HG02642 (cell line): Measurements from ENCODE around the gene OLIG1.

Source experiments
- ATAC-seq: cut with Tn5 transposase; IDR thresholded peaks from one replicate; pipeline ENCODE4 v1.9.1; 2021; ENCODE audit warnings: mild to moderate bottlenecking; ENCODE audit not compliant: unreplicated experiment, poor library complexity

Gene OLIG1

GRCh38 chr21:33059380-33059841 lies 10.5 kb upstream of the OLIG1 start:
- no peak for ATAC-seq

DNA sequence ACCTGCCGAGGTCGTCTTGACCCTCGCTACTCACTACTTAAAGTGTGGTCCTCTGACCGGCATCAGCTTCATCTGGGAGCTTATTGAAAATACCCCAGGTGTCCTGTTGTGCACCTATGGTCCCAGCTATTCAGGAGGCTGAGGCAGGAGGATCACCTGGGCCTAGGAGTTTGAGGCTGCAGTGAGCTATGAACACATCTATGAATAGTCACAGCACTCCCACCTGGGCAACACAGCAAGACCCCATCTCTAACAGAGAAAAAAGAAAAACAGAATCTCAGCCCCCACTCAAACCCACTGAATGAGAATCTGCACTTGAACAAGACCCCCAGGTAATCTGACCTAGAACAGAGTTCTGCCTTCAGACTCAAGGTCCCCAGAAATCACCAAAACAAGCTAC lies 8.7 kb upstream of the OLIG1 start:
- ATAC-seq, result no peak

GRCh38 chr21:33063375-33063883 lies 6.5 kb upstream of the OLIG1 start:
- no peak for ATAC-seq

GRCh38 chr21:33063907-33064622 lies 5.9 kb upstream of the OLIG1 start:
- no peak for ATAC-seq

GRCh38 chr21:33064623-33065390 lies 5.1 kb upstream of the OLIG1 start:
- no peak for ATAC-seq

DNA sequence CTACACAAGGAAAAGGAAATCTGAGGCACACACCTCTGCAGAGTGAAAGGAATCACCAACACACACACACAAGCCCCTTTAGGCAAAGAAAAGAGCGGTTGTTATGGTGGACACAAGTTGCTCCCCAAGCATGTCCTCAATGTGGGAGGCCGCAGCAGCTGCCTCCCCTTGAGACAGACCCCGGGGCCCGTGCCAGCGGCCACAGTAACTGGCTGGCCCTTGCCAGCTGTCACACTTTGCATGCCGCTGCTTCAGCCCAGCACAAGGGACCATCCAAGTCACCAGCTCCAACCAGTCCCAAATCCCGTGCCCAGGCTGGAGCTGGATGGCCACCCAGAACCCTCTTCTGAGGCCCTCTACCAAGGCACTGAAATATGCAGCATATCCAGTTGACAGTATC lies 2.9 kb upstream of the OLIG1 start:
- ATAC-seq, result no peak

DNA sequence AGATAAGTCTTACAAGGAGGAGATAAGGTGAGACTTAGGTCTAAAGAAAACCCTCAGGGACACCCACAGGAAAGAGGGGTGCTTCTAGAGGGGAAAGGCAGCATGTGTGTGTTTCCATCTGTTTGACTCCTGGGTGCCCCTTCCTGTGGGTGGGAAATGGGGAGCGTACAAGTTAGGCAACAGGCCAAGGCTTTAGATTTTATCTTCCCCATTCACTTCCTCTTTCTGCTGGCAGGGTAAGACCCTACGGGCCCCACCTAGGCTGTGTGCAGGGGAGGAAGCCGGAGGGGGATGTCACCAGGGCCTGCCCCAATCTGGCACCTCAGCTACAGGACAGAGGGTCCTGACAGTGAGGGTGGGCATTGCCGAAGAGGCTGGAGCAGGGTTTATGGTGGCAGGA lies 2.5 kb upstream of the OLIG1 start:
- ATAC-seq, result no peak

DNA sequence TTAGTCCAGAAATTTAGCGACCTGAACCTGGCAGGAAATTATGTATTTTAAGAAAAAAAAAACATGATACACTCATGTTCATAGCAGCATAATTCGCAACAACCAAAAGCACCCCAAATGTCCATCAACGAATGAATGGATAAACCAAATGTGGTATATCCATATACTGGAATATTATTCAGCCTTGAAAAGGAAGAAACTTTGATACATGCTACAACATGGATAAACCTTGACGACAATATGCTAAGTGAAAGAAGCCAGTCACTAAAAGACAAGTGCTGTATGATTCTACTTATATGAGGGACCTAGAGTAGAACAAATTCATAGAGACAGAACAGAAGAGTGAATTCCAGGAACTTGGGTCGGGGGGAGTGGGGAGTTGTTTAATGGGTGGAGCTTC lies 698 bp upstream of the OLIG1 start:
- no peak for ATAC-seq

DNA sequence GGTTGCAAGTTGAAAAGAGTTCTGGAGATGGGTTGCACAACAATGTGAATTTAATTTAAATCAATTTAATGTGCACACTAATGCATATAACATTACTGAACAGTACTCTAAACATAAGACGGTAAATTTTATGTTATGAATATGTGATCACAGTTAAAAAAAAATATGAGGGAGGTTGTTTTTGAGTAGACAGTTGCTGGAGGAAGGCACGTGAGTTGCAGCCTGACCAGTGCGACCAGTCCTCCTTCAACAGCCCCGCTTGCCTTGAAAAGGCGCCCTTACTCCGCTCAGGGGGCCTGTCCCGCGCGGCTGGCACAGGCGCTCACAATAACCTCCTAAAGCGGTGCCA lies 322 bp upstream of the OLIG1 start:
- no peak for ATAC-seq

DNA sequence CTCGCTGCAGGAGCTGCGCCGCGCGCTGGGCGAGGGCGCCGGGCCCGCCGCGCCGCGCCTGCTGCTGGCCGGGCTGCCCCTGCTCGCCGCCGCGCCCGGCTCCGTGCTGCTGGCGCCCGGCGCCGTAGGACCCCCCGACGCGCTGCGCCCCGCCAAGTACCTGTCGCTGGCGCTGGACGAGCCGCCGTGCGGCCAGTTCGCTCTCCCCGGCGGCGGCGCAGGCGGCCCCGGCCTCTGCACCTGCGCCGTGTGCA lies 730 bp downstream of the OLIG1 start:
- peak; percentile 27 for ATAC-seq

GRCh38 chr21:33070998-33071769 lies 1.2 kb downstream of the OLIG1 start:
- ATAC-seq, result peak; percentile 26

- no peak for ATAC-seq
Observed at GRCh38 chr21:33071770-33072306, 1.9 kb downstream of the OLIG1 start.

DNA sequence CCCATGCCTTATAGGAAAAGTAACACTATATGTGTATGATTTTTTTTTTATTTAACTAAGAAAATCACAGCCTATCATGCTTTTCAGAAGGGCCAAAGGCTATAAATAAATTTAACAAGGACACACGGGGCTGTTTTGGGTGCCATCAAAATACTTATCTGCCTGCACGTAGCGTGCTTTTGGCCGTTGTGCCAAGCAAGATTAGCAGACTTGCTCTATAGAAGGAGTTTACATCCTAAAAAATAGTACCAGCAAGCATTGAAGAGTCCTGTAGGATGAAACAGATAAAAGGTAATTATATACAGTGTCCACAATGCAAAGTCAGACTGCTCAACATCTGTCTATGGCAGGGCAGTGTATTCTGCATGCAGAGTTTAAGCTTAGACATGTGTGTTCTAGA lies 3.7 kb downstream of the OLIG1 start:
- ATAC-seq, result no peak

DNA sequence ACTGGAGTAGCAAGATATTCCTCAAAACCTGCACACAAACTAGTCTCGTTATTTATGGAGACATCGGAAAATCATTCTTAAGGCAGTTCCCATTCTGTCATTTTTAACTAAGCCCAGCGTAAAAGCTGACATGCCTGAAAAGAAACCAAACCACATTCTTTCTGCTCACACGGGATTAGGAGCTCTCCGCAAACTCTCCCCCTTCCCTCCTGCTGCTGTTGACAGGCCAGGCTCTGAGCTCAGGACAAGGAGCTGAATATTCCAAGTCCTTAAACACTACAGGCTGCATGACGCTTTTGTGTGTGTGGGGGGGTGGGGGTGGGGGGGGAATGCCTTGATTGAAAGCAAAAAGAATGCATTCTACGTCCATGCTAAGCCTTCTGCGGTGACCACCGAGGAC lies 5.2 kb downstream of the OLIG1 start:
- ATAC-seq, result no peak

DNA sequence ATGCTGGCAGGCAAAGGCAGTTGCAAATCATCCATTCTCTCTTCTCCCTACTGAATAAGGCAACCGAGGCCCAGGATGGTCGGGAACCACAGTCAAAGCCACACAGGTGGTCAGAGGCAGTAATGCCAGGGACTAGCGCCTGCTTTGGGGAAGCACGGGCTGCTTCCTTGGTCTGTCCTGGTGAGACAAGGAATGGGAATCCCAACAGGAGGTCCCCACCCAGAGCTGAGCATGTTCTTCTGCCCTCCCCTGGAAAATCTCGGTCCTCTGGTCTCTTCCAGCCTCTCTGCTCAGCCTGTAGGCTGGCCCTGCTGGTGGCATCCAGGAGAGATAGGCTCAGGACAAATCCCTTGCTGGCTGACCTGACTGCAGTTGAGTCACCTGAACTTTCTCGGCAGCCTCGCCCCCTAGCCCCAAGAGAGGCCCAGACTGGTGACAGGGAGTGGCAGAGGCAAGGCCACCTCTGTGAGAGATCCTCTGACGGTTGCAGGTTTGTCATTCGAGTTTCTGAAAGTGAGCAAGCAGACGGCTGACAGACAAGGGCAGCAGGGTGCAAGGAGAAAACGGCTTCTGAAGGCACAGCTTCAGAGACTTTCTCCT lies 5.8 kb downstream of the OLIG1 start:
- no peak for ATAC-seq

DNA sequence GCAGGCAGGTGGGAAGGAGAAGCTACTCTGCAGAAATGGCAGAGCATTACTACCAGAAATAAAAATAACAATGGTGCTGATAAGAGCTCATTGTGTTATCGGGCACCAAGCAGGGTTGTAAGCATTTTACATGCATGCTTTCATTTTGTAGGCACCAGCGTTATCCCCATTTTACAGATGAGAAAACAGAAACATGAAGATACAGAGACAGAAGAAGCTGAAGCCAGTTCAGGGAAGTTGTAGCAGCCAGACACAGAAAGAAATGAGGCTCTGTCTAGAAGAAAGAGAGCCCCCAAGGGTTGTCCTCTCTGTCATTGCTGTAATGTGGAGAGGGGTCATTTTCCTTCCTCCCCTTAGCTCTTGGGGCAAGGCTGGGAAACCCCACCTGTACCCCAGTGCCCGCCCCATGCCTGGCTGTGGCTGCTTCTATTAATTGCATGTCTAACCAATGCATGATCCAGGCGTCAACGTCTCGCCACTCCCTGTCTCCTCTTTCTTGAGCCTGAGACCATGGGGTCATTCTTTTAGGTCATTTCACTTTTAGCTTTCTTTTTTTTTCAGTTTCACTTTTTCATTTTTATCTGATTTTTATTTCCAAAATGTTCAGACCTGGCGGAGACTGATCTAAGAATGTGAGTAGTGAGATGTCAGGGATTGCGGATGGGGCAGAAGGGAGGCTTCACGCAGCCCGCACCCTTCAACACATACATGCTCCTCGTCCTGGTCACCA lies 6.8 kb downstream of the OLIG1 start:
- ATAC-seq, result no peak

GRCh38 chr21:33078907-33079582 lies 9.1 kb downstream of the OLIG1 start:
- peak; percentile 96 for ATAC-seq

DNA sequence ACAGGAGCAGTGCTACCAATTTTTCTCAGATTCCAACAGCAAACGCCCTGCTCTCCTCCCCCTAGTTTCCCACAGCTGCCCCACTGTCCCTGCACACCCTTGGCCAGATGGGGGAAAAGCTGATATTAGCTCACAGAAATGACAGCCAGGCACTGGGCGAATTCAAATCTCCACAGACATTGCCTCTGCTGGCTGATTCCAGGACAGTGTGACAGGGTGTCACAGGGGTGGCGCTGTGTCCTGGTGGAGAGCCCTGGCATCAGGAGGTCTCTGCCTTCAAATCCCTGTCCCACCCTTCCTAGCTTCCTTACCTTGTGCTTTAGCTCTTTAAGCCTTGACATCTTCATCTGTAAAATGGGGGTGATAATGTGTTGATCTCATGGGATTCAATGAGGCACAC lies 10.4 kb downstream of the OLIG1 start:
- ATAC-seq, result no peak

GRCh38 chr21:33080776-33081175 lies 10.8 kb downstream of the OLIG1 start:
- no peak for ATAC-seq
